ENCODE data around the gene KRTAP10-7.

DNA sequence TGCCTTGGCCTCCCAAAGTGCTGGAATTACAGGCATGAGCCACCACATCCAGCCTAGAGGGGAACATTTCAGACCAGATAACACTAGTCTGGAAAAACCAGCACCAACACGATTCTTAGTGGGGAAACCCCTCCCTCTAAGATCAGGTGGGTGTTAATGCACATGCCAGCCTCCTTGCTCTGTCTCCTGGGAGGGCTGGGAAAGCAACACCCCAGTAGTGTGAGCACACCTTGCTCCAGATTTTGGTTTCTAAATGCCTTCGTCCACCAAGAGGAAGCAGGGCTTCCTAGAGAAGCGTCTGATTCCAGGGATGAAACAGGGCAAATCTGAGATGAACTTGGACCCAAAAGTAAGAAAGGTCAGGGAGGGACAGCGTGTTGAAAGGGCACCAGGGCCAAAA, 29.1 kb upstream of the KRTAP10-7 start:
- TF ChIP-seq, protein P1, sequence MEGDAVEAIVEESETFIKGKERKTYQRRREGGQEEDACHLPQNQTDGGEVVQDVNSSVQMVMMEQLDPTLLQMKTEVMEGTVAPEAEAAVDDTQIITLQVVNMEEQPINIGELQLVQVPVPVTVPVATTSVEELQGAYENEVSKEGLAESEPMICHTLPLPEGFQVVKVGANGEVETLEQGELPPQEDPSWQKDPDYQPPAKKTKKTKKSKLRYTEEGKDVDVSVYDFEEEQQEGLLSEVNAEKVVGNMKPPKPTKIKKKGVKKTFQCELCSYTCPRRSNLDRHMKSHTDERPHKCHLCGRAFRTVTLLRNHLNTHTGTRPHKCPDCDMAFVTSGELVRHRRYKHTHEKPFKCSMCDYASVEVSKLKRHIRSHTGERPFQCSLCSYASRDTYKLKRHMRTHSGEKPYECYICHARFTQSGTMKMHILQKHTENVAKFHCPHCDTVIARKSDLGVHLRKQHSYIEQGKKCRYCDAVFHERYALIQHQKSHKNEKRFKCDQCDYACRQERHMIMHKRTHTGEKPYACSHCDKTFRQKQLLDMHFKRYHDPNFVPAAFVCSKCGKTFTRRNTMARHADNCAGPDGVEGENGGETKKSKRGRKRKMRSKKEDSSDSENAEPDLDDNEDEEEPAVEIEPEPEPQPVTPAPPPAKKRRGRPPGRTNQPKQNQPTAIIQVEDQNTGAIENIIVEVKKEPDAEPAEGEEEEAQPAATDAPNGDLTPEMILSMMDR (IDR thresholded peaks at IDR 0.05) = no peak
- no peak for TF ChIP-seq POLR2A (IDR thresholded peaks at IDR 0.05)
